H1 (cell line): Measurements from ENCODE around the gene SNX30. TPM values are rescaled to one million over a fixed set of nuclear protein-coding genes. Genes with fewer than 3 reads are reported as not detected.

Experiments used
- BACH1 ChIP-seq: IDR thresholded peaks from 2 replicates; pipeline ENCODE4 v1.6.1; 2012; ENCODE audit warnings: low read length, improper control_type of control experiment
- CEBPB ChIP-seq: IDR thresholded peaks from 2 replicates; pipeline ENCODE4 v1.6.1; 2012; ENCODE audit warnings: low read depth, low read length
- GABPA ChIP-seq: IDR thresholded peaks from 2 replicates; pipeline ENCODE4 v1.6.1; 2011; ENCODE audit warnings: mild to moderate bottlenecking, low read length, moderate library complexity, borderline replicate concordance; ENCODE audit not compliant: insufficient read depth
- HDAC2 ChIP-seq, 2 experiments: fragments of 300-600 bp in 1 of 2; sonication (generic) in 1 of 2; IDR thresholded peaks; 2 replicates each; pipeline ENCODE4 v1.6.1; 2011 to 2012; ENCODE audit warnings: low read depth in 2 of 2, low read length in 2 of 2, mild to moderate bottlenecking in 2 of 2, moderate library complexity in 2 of 2, borderline replicate concordance in 1 of 2, inconsistent platforms in 1 of 2
- NANOG ChIP-seq: IDR thresholded peaks from 2 replicates; pipeline ENCODE4 v1.6.1; 2011; ENCODE audit warnings: low read length, low read depth, mild to moderate bottlenecking, inconsistent platforms; ENCODE audit not compliant: insufficient read depth, poor library complexity, severe bottlenecking
- SUZ12 ChIP-seq: fragments of 200-600 bp; sonication (generic); IDR thresholded peaks from 2 replicates; pipeline ENCODE4 v1.6.1; 2012; ENCODE audit warnings: mild to moderate bottlenecking, inconsistent platforms, low read length, moderate library complexity, mixed read lengths
- TBP ChIP-seq: IDR thresholded peaks from 2 replicates; pipeline ENCODE4 v1.6.1; 2011; ENCODE audit warnings: low read depth, low read length, improper control_type of control experiment
- TEAD4 ChIP-seq: IDR thresholded peaks from 2 replicates; pipeline ENCODE4 v1.6.1; 2012; ENCODE audit warnings: low read depth, low read length, inconsistent platforms, mixed read lengths
- ZNF274 ChIP-seq: IDR thresholded peaks from 2 replicates; pipeline ENCODE4 v1.7.0; 2012; ENCODE audit warnings: low read length, borderline replicate concordance; ENCODE audit errors: extremely low read depth
- polyA plus RNA-seq, 7 experiments: library from polyadenylated mRNA; depleted of rRNA in 3 of 7; stranded (reverse) in 5 of 7; unstranded in 2 of 7; fragments of >200 nt in 5 of 7; fragments of 200-250 nt in 2 of 7; gene quantifications; 1 replicate in 5 of 7; 2 replicates in 1 of 7; 4 replicates in 1 of 7; pipeline versions ENCODE4 v1.2.1 to v1.2.3, GENCODE V29; 2011 to 2013; ENCODE audit warnings: missing spikeins in 2 of 7, mixed read lengths in 2 of 7
- total RNA-seq: library from RNA; stranded (reverse); fragmentation: NEBNext Ultra II Directional; extraction: Animal tissue kit (Norgen Biotek cat#: 25700); gene quantifications from 2 replicates; pipeline ENCODE4 v1.2.1, GENCODE V29; 2021
- TF ChIP-seq, protein P1 (sequence below): IDR thresholded peaks from 2 replicates; pipeline ENCODE4 v1.6.1; 2011; ENCODE audit warnings: low read depth, mild to moderate bottlenecking, low read length; ENCODE audit not compliant: insufficient read depth
- TF ChIP-seq, protein P2 (sequence below): IDR thresholded peaks from 2 replicates; pipeline ENCODE4 v1.6.1; 2012; ENCODE audit warnings: inconsistent platforms
- TF ChIP-seq, protein P3 (sequence below), 3 experiments: IDR thresholded peaks; 1 replicate in 2 of 3; 2 replicates in 1 of 3; pipeline versions ENCODE4 v1.5.1 to v1.6.1; 2011; ENCODE audit warnings: low read length in 3 of 3, mild to moderate bottlenecking in 3 of 3, inconsistent platforms in 2 of 3, low read depth in 1 of 3, moderate library complexity in 1 of 3; ENCODE audit not compliant: insufficient read depth in 1 of 3; ENCODE audit errors: control extremely low read depth in 1 of 3
- TF ChIP-seq, protein P4 (sequence below): IDR thresholded peaks from 2 replicates; pipeline ENCODE4 v1.6.1; 2012; ENCODE audit warnings: inconsistent platforms
- TF ChIP-seq, protein P5 (sequence below): IDR thresholded peaks from 2 replicates; pipeline ENCODE4 v1.6.1; 2012; ENCODE audit warnings: low read length, inconsistent platforms
- TF ChIP-seq, protein P6 (sequence below): IDR thresholded peaks from 2 replicates; pipeline ENCODE4 v1.6.1; 2011; ENCODE audit warnings: low read length, improper control_type of control experiment

SNX30 gene
- total and polyA plus RNA-seq, 2 of the 8 experiments (the other 6 are each of a cell fraction or from before 2014, with no cell fraction given): 4.0 to 12.2 TPM

DNA sequence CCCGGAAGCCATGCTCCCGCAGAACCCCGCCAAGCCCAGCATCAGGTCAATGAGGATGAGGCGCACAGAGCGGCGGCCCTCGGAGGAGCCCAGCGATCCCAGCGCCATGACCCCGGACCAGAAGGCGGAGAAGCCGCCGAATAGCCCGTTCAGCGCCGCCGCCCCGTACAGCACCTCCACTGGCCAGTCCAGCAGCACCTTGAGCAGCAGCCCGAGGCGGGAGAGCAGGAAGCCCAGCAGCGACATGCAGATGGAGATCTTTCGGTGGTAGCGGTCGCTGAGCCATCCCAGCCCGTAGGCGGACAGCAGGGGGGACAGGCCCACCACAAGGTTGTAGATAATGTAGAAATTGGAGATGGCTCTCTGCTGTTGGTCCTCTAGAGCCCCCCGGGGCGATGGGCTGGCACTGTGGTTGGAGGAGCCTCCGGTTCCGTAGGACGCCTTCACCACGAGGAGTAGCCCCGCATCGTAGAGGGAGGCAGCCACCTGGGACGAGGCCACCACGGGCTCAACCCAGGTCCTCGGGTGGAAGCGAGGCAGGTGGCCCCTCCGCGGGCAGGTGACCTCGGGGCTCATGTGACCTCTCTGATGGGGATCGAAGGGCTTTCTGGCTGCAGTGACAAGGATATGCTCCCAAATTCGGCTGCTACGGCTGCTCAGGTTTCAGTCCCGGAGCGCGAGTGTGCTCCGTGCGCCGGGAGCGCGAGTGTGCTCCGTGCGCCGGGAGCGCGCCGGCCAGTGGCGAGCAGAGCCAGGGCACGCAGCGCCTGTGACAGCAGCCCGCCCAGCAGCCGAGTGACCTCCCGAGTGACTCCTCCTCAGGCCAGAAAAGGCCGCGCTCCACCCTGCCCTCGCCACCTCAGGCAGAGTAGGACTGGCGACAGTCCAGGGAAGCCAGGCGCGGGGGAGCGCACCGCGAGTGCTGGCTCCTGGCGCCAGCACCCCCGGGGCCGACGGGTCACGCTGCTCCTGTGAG lies 139.8 kb downstream of the SNX30 start, which contains the start of gene SLC46A2 (continued):
- TF ChIP-seq, protein P1, sequence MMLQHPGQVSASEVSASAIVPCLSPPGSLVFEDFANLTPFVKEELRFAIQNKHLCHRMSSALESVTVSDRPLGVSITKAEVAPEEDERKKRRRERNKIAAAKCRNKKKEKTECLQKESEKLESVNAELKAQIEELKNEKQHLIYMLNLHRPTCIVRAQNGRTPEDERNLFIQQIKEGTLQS: 0 out of 2 replicates have a peak, but pooled peaks have one; percentile 39
- TF ChIP-seq, protein P2, sequence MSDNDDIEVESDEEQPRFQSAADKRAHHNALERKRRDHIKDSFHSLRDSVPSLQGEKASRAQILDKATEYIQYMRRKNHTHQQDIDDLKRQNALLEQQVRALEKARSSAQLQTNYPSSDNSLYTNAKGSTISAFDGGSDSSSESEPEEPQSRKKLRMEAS: peak; percentile 77
- TF ChIP-seq, protein P3, sequence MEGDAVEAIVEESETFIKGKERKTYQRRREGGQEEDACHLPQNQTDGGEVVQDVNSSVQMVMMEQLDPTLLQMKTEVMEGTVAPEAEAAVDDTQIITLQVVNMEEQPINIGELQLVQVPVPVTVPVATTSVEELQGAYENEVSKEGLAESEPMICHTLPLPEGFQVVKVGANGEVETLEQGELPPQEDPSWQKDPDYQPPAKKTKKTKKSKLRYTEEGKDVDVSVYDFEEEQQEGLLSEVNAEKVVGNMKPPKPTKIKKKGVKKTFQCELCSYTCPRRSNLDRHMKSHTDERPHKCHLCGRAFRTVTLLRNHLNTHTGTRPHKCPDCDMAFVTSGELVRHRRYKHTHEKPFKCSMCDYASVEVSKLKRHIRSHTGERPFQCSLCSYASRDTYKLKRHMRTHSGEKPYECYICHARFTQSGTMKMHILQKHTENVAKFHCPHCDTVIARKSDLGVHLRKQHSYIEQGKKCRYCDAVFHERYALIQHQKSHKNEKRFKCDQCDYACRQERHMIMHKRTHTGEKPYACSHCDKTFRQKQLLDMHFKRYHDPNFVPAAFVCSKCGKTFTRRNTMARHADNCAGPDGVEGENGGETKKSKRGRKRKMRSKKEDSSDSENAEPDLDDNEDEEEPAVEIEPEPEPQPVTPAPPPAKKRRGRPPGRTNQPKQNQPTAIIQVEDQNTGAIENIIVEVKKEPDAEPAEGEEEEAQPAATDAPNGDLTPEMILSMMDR (IDR thresholded peaks at IDR 0.05; ENCODE audit: control extremely low read depth in 1 of 3, insufficient read depth in 1 of 3, low read depth in 1 of 3, low read length in 3 of 3): no peak
- no peak for TF ChIP-seq TBP
- no peak for TF ChIP-seq GABPA
- no peak for TF ChIP-seq ZNF274
- no peak for TF ChIP-seq TEAD4
- 0 out of 2 replicates have a peak, but pooled peaks have one; percentile 25 for TF ChIP-seq BACH1
- TF ChIP-seq, protein P4, sequence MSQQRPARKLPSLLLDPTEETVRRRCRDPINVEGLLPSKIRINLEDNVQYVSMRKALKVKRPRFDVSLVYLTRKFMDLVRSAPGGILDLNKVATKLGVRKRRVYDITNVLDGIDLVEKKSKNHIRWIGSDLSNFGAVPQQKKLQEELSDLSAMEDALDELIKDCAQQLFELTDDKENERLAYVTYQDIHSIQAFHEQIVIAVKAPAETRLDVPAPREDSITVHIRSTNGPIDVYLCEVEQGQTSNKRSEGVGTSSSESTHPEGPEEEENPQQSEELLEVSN: peak; percentile 77; the same call in 1 of the 2 replicates
- no peak for TF ChIP-seq HDAC2 (IDR thresholded peaks at IDR 0.05; ENCODE audit: borderline replicate concordance in 1 of 2, low read depth in 2 of 2, low read length in 2 of 2)
- TF ChIP-seq CEBPB: no peak
- TF ChIP-seq, protein P5, sequence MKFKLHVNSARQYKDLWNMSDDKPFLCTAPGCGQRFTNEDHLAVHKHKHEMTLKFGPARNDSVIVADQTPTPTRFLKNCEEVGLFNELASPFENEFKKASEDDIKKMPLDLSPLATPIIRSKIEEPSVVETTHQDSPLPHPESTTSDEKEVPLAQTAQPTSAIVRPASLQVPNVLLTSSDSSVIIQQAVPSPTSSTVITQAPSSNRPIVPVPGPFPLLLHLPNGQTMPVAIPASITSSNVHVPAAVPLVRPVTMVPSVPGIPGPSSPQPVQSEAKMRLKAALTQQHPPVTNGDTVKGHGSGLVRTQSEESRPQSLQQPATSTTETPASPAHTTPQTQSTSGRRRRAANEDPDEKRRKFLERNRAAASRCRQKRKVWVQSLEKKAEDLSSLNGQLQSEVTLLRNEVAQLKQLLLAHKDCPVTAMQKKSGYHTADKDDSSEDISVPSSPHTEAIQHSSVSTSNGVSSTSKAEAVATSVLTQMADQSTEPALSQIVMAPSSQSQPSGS: no peak
- TF ChIP-seq SUZ12: peak; percentile 67
- TF ChIP-seq NANOG: no peak
- TF ChIP-seq, protein P6, sequence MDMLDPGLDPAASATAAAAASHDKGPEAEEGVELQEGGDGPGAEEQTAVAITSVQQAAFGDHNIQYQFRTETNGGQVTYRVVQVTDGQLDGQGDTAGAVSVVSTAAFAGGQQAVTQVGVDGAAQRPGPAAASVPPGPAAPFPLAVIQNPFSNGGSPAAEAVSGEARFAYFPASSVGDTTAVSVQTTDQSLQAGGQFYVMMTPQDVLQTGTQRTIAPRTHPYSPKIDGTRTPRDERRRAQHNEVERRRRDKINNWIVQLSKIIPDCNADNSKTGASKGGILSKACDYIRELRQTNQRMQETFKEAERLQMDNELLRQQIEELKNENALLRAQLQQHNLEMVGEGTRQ: peak; percentile 63
